ENCODE measurements around the gene ZNF672. TPM values are rescaled to one million over a fixed set of nuclear protein-coding genes. Genes with fewer than 3 reads are reported as not detected.
A peak's percentile ranks its signal among the peaks of the same experiment; 100 is the strongest.

ZNF672 gene
- polyA plus RNA-seq, 1 of the 3 experiments (the other 2 are of a cell fraction), result 14.2 TPM

DNA sequence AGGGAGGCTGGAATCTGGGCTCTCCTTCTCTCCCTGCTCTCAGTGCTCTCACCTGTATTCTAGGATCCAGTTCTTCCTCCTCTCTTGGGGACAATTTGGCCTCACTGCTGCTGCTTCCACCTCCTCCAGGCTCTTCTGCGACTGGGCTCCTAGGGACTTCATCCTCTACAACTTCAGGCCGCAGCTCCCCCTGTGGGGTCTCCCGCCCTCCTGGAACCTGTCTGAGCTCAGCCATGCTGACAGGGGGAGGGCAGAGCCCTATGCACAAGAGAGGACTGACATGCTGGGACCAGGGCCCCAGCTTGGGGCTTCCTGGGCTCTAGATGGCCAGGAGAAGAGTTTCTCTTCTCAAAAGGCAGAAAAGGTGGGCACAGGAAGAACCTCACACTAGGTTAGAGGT lies 13.3 kb upstream of the ZNF672 start:
- ChIA-PET POLR2A (interaction anchor here (3.5 kb wide), 1 partner anchor 13 kb away, joined by 20 read pairs; the partner anchor contains the start of gene ZNF672), CTCF (interaction anchor here (0.8 to 1.4 kb wide), 4 partner anchors 13 to 205 kb away, joined by 3 to 5 read pairs (median 4); partner anchors contain the start of gene ZNF672)
- Histone ChIP-seq H3K27ac (ENCODE audit: low read depth in 2 of 2, low read length in 1 of 2) (peak overlapping the region in 1 of 2 experiments; percentile 92; a peak in 2 of 4 replicates), H3K9me2 (no peaks in the 10 kb centered on the region), H2AFZ (ENCODE audit: low read depth) (no peak overlapping the region), H4K20me1 (ENCODE audit: insufficient read depth) (peaks cover 6% of the 10 kb centered on the region; the same call in 1 of the 2 replicates), H3K4me2 (peak overlapping the region; percentile 81), H3K79me2 (ENCODE audit: insufficient read depth) (peaks cover 49% of the 10 kb centered on the region), H3K27me3 (ENCODE audit: insufficient read depth) (no peaks in the 10 kb centered on the region), H3K36me3 (replicated peaks in 1 of 2; ENCODE audit: control insufficient read depth in 1 of 2, insufficient read depth in 2 of 2, low read length in 1 of 2) (peaks cover 14 to 21% of the 10 kb centered on the region in 2 experiments), H3K9me3 (no peaks in the 10 kb centered on the region), H3K4me1 (ENCODE audit: control insufficient read depth in 1 of 2, insufficient read depth in 2 of 2, low read depth in 1 of 2, low read length in 1 of 2) (peaks cover 37 to 48% of the 10 kb centered on the region in 2 experiments), H3K9ac (peak overlapping the region; percentile 82), H3F3A (replicated peaks; ENCODE audit: insufficient read depth) (peaks cover 41% of the 10 kb centered on the region), H3K4me3 (ENCODE audit: low read depth in 2 of 2, low read length in 1 of 2) (peak overlapping the region; percentile 72)
- 85% methylated on average over 3 of the region's 3 CpGs for WGBS (ENCODE audit: low lambda C conversion rate)
- DNase-seq, result no peak
- TF ChIP-seq MXI1 (IDR thresholded peaks at IDR 0.05; ENCODE audit: low read depth, low read length) (no peak), FOXM1 (IDR thresholded peaks at IDR 0.05; ENCODE audit: low read depth) (no peak), RAD21 (IDR thresholded peaks at IDR 0.05; ENCODE audit: low read length) (no peak), NRF1 (IDR thresholded peaks at IDR 0.05; ENCODE audit: low read depth, low read length) (no peak), MEF2A (IDR thresholded peaks at IDR 0.05; ENCODE audit: borderline replicate concordance, low read depth) (no peak), YY1 (IDR thresholded peaks at IDR 0.05; ENCODE audit: low read depth) (no peak), TEAD4 (IDR thresholded peaks at IDR 0.05; ENCODE audit: borderline replicate concordance, insufficient read depth) (no peak), CHD2 (IDR thresholded peaks at IDR 0.05; ENCODE audit: low read length, partially characterized antibody) (no peak), SMC3 (IDR thresholded peaks at IDR 0.05; ENCODE audit: low read depth, low read length) (no peak), NFIC (IDR thresholded peaks at IDR 0.05; ENCODE audit: borderline replicate concordance) (no peak), RXRA (IDR thresholded peaks at IDR 0.05; ENCODE audit: borderline replicate concordance, low read depth) (no peak), POLR2AphosphoS5 (IDR thresholded peaks at IDR 0.05; ENCODE audit: low read depth, low read length) (no peak), FOXJ3 (CRISPR knock-in tag; IDR thresholded peaks at IDR 0.05) (no peak)
- TF ChIP-seq, protein P1, sequence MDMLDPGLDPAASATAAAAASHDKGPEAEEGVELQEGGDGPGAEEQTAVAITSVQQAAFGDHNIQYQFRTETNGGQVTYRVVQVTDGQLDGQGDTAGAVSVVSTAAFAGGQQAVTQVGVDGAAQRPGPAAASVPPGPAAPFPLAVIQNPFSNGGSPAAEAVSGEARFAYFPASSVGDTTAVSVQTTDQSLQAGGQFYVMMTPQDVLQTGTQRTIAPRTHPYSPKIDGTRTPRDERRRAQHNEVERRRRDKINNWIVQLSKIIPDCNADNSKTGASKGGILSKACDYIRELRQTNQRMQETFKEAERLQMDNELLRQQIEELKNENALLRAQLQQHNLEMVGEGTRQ (IDR thresholded peaks at IDR 0.05; ENCODE audit: borderline replicate concordance, low read depth, low read length), result no peak
- TF ChIP-seq, protein P2, sequence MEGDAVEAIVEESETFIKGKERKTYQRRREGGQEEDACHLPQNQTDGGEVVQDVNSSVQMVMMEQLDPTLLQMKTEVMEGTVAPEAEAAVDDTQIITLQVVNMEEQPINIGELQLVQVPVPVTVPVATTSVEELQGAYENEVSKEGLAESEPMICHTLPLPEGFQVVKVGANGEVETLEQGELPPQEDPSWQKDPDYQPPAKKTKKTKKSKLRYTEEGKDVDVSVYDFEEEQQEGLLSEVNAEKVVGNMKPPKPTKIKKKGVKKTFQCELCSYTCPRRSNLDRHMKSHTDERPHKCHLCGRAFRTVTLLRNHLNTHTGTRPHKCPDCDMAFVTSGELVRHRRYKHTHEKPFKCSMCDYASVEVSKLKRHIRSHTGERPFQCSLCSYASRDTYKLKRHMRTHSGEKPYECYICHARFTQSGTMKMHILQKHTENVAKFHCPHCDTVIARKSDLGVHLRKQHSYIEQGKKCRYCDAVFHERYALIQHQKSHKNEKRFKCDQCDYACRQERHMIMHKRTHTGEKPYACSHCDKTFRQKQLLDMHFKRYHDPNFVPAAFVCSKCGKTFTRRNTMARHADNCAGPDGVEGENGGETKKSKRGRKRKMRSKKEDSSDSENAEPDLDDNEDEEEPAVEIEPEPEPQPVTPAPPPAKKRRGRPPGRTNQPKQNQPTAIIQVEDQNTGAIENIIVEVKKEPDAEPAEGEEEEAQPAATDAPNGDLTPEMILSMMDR (IDR thresholded peaks at IDR 0.05), result no peak

DNA sequence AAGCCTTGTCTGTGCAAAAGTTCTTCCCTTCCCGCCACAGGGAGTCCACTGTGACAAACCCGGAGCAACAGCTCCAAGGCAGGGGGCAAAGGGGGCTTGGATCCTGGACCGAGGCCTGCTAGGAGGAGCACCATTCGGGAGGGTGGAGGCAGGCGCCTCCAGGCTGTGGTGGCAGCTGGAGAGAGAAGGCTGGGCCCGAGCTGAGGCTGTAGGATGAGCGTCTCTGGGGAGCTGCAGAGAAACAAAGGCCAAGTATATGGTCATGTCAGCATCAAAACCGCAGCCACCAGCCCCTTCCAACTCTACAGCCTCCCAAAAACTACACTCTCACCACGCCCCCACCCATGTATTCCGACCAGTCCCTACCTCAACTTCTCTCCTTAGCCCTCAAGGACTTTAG lies 12.9 kb upstream of the ZNF672 start:
- H3K4me1 ChIP-seq (ENCODE audit: control insufficient read depth in 1 of 2, insufficient read depth in 2 of 2, low read depth in 1 of 2, low read length in 1 of 2), result peaks cover 37 to 48% of the 10 kb centered on the region in 2 experiments
- ChIA-PET CTCF (interaction anchor here (0.8 to 1.4 kb wide), 4 partner anchors 13 to 206 kb away, joined by 3 to 5 read pairs (median 4); partner anchors contain the start of gene ZNF672), POLR2A (interaction anchor here (3.5 kb wide), 1 partner anchor 13 kb away, joined by 20 read pairs; the partner anchor contains the start of gene ZNF672)
- DNase-seq, result no peak
- H3K79me2 ChIP-seq (ENCODE audit: insufficient read depth), result peaks cover 45% of the 10 kb centered on the region
- H3K36me3 ChIP-seq (replicated peaks in 1 of 2; ENCODE audit: control insufficient read depth in 1 of 2, insufficient read depth in 2 of 2, low read length in 1 of 2), result peaks cover 13 to 18% of the 10 kb centered on the region in 2 experiments
- peak overlapping the region; percentile 81 to 92; a peak in 3 of 4 replicates for H3K27ac ChIP-seq (ENCODE audit: low read depth in 2 of 2, low read length in 1 of 2)
- whole genome bisulfite sequencing (ENCODE audit: low lambda C conversion rate), result 1% methylated on average over 5 of the region's 10 CpGs
- TF ChIP-seq FOSL2 (IDR thresholded peaks at IDR 0.05; ENCODE audit: borderline replicate concordance, low read depth) (no peak), SMC3 (IDR thresholded peaks at IDR 0.05; ENCODE audit: low read depth, low read length) (no peak), TCF12 (IDR thresholded peaks at IDR 0.05) (no peak), SIN3A (IDR thresholded peaks at IDR 0.05; ENCODE audit: borderline replicate concordance, low read depth, low read length) (no peak), NRF1 (IDR thresholded peaks at IDR 0.05; ENCODE audit: low read depth, low read length) (no peak), RXRA (IDR thresholded peaks at IDR 0.05; ENCODE audit: borderline replicate concordance, low read depth) (no peak), CHD2 (IDR thresholded peaks at IDR 0.05; ENCODE audit: low read length, partially characterized antibody) (no peak), RCOR1 (IDR thresholded peaks at IDR 0.05; ENCODE audit: low read length) (no peak), RAD21 (IDR thresholded peaks at IDR 0.05; ENCODE audit: low read length) (no peak)
- TF ChIP-seq, protein P3, sequence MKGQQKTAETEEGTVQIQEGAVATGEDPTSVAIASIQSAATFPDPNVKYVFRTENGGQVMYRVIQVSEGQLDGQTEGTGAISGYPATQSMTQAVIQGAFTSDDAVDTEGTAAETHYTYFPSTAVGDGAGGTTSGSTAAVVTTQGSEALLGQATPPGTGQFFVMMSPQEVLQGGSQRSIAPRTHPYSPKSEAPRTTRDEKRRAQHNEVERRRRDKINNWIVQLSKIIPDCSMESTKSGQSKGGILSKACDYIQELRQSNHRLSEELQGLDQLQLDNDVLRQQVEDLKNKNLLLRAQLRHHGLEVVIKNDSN (IDR thresholded peaks at IDR 0.05; ENCODE audit: borderline replicate concordance, low read depth), result no peak
- TF ChIP-seq, protein P4, sequence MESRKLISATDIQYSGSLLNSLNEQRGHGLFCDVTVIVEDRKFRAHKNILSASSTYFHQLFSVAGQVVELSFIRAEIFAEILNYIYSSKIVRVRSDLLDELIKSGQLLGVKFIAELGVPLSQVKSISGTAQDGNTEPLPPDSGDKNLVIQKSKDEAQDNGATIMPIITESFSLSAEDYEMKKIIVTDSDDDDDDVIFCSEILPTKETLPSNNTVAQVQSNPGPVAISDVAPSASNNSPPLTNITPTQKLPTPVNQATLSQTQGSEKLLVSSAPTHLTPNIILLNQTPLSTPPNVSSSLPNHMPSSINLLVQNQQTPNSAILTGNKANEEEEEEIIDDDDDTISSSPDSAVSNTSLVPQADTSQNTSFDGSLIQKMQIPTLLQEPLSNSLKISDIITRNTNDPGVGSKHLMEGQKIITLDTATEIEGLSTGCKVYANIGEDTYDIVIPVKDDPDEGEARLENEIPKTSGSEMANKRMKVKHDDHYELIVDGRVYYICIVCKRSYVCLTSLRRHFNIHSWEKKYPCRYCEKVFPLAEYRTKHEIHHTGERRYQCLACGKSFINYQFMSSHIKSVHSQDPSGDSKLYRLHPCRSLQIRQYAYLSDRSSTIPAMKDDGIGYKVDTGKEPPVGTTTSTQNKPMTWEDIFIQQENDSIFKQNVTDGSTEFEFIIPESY (IDR thresholded peaks at IDR 0.05; ENCODE audit: borderline replicate concordance, low read depth), result no peak
- H4K20me1 ChIP-seq (ENCODE audit: insufficient read depth), result peaks cover 6% of the 10 kb centered on the region; the same call in 1 of the 2 replicates
- H3K9ac ChIP-seq, result peak overlapping the region; percentile 82
- no peaks in the 10 kb centered on the region for H3K27me3 ChIP-seq (ENCODE audit: insufficient read depth)
- H3K9me2 ChIP-seq, result no peaks in the 10 kb centered on the region
- H3K9me3 ChIP-seq, result no peaks in the 10 kb centered on the region
- peaks cover 41% of the 10 kb centered on the region for H3F3A ChIP-seq (replicated peaks; ENCODE audit: insufficient read depth)
- 0 out of 2 replicates have a peak overlapping the region, but pooled peaks have one; percentile 60 for H2AFZ ChIP-seq (ENCODE audit: low read depth)
- H3K4me3 ChIP-seq (ENCODE audit: low read depth in 2 of 2, low read length in 1 of 2), result peak overlapping the region; percentile 72
- peak overlapping the region; percentile 81 for H3K4me2 ChIP-seq

All from SK-N-SH (cell line).